GM12892 (cell line): ENCODE results near the gene SLCO2A1.

Experiments
- DNase-seq: peaks from one replicate; pipeline ENCODE4 v3.0.0; 2011; ENCODE audit not compliant: insufficient read length
- FAIRE-seq: peaks from 2 replicates; lab custom pipeline; 2011; peaks lifted over from hg19 to GRCh38; lab: Jason Lieb, UNC
- POLR2A ChIP-seq: IDR thresholded peaks from 2 replicates; pipeline ENCODE4 v1.6.1; 2011; ENCODE audit warnings: low read depth, low read length, control low read depth
- POLR2AphosphoS5 ChIP-seq: IDR thresholded peaks from 2 replicates; pipeline ENCODE4 v1.6.1; 2011; ENCODE audit warnings: low read depth, low read length, control low read depth
- TAF1 ChIP-seq: IDR thresholded peaks from 2 replicates; pipeline ENCODE4 v1.6.1; 2011; ENCODE audit warnings: low read depth, mild to moderate bottlenecking, control low read depth, low read length, borderline replicate concordance

The SLCO2A1 gene

DNA sequence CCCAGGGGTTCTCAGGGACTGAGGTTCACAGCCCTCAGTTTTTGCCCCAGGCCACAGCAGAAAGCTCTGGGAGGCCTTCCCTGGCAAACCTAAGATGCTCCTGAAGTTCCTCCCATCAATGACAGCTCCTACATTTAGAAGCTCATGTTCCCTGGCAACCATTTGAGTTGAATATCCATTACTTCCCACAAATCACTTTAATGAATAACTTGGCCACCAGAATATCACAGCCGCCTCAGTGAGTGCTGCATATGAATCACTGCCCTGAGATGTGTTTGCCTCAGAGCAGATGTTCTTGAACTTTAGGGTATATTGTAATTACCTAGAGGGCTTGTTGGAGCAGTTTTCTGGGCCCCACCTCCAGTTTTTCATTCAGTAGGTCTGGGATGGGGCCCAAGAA lies 27.4 kb downstream of the SLCO2A1 start:
- no peak for DNase-seq

DNA sequence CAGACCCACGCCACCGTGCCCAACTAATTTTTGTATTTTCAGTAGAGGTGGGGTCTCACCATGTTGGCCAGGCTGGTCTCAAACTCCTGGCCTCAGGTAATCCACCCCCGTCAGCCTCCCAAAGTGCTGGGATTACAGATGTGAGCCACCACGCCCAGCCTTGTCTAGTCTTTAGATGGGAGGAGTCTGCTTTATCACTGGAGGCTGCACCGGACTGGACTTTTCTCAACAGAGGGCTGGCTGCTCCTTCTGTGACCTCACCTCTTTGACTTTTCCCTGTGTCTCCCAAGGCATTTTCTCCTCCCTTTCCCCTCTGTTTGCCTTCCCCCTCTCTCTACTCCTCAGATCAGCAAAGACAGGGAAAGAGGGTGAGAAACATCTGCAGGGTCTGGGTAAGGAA lies 28.5 kb downstream of the SLCO2A1 start:
- FAIRE-seq: no peak
- DNase-seq: no peak
- TF ChIP-seq POLR2AphosphoS5 (no peak), TAF1 (no peak)

More for the DNA sequence above, 27.4 kb downstream of the SLCO2A1 start:
- no peak for TF ChIP-seq POLR2A
- no peak for TF ChIP-seq POLR2AphosphoS5
- TF ChIP-seq TAF1: no peak
- FAIRE-seq: no peak

DNA sequence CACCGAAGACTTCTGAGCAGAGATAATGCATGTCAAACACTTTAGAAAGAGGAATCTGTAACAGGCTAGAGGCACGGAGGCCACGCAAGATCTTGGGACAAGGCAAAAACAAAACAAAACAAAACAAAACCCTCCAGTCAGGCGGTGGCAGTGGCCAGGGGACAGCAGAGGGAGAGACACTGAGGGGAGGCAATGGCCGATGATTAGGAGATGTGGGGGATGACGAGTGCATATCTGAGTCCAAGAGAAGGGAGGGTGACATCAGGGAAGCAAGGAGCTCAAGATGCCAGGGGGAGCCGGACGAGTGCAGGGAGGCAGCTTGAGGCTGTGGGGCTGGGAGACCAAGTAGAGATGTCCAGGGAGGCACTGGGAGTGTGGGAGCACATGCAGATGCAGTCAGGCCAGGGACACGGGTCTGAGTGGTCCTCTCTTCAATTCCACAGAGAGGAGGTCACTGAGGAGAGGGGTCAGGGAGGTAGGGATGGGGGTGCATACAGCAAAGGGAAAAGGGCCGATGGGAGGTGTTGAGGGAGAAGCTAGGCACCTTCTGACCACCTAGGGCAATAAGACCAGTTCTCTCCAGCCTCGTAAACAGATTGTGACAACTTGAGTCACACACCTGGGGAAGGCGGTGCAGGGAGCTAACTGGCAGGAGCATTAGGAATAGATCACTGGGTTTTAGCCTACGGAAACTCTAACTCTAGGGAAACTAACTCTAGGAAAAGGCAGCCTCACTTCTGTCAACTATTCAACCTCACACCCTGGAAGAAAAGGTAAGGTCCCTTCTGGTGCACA lies 29.6 kb downstream of the SLCO2A1 start:
- no peak for DNase-seq
- no peak for FAIRE-seq
- TF ChIP-seq TAF1 (no peak), POLR2A (no peak), POLR2AphosphoS5 (no peak)

DNA sequence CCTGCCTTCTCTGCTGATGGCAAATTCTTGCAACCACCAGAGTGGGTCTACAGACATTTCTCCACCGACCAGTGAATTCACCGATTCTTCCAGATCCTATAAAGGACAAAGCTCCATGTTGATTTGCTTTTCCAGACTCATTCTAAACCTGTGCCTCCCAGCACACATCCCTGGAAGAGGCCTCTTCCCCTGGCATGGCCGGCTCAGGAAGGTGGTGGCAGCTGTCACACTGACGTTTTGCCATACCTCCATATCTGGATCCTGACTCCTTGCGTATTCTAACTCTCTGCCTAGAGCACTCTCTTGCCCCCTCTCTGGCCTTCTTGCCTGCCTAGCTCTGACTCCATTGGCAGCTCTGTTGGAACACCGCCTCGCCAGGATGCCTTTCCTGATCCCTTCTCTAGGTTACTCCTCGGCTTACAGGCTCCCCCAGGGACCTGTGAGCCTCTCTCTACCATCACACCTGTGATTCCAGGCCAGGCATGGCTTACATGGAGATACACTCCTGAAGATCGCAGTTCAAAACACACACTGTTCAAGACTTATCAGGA lies 31.0 kb downstream of the SLCO2A1 start:
- TF ChIP-seq POLR2A (no peak), POLR2AphosphoS5 (no peak), TAF1 (no peak)
- DNase-seq (no peak), FAIRE-seq (no peak)

DNA sequence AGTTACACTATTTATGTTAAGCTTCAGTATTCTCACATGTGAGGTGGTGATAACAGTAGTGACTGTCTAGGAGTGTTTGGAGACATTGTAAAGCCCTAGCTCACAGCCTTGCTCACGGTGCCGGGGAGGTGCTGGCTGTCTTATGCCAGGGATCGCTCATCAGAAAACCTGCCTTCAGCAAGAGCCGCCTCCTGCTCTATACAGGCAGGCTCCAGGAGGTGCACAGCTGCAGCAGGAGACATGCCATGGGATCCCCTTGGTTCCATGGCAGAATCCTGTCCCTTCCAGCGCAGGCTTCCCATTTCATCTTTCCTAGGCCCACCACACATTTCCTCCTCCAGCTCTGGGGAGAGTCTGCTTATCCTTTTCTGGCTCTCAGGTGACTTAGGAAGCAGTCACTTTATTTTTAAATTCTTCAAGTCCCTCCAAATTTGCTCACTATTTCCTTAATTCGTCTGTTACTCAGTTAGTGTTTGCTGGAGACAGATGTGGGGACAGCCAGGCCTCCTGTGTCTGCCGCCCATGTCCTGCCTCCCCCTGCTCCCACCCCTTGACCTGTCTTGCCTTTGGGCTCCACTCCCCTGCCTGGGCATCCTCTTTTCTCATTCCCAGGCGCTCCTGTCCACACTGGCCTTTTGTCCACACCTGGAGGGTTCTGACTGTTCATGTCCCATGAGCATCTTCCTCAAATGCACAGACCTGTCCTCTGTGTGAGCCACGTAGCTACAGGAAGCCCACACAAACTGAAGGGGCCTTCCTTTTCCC lies 31.7 kb downstream of the SLCO2A1 start:
- TF ChIP-seq TAF1 (no peak), POLR2AphosphoS5 (no peak), POLR2A (no peak)
- FAIRE-seq: no peak
- no peak for DNase-seq

DNA sequence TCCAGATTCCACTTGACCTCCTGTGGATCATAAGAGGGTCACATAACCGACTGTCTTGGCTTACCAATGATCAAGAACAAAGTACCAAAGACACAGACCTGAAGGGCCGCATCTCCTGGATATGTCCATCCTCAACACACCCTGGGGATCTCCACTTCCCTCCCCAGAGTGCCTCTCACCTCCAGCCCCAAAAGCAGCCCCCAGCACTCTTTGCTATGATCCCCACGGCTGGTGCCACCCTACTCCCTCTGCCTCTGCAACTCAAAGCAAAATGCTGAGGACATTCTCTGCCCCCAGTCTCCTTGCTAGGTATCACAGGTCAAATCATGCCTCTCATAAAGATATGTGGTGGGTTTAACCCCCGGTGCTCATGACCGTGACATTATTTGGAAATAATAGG lies 32.7 kb downstream of the SLCO2A1 start:
- FAIRE-seq: no peak
- no peak for DNase-seq
- no peak for TF ChIP-seq POLR2AphosphoS5
- no peak for TF ChIP-seq TAF1
- TF ChIP-seq POLR2A: no peak

DNA sequence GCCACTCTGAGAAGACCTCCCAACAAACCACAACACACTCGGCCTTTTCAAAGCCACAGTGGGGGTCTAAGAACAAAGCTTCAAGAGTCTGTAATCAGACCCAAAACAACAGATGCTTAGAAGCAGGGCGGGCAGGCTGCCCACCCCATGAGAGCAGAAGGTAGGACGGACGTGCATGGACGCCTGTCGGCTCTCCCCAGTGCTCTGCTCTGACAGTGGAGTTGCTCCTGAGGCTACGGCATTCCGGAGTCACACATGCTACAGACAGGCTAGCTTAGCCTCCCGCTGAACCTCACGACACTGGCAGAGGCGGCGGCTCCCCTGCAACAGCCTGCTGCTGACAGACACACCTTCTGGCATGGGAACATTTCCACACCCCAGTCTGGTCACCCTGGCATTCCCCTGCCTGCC lies 33.5 kb downstream of the SLCO2A1 start:
- FAIRE-seq (no peak), DNase-seq (no peak)
- TF ChIP-seq TAF1: no peak
- no peak for TF ChIP-seq POLR2A
- TF ChIP-seq POLR2AphosphoS5: no peak

DNA sequence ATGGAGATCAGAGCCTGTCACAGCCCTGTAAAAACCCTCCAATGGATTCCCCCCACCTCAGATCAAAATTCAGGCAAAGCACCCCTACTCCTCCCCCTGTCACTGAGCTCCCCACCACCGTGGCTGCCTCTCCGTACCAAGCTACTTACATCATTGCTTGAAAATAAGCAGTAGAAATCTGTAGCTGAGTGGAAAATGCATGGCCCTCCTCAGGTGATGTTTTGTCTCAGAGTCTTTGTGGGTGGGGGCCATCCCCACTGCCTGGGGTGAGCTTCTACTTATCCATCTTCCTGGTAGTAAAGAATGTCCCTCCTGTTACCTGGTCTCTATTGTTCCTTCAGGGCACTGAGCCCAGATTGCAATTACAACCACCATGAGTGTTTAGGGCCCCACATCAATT lies 34.5 kb downstream of the SLCO2A1 start:
- DNase-seq (no peak), FAIRE-seq (no peak)
- TF ChIP-seq POLR2AphosphoS5 (no peak), POLR2A (no peak), TAF1 (no peak)

DNA sequence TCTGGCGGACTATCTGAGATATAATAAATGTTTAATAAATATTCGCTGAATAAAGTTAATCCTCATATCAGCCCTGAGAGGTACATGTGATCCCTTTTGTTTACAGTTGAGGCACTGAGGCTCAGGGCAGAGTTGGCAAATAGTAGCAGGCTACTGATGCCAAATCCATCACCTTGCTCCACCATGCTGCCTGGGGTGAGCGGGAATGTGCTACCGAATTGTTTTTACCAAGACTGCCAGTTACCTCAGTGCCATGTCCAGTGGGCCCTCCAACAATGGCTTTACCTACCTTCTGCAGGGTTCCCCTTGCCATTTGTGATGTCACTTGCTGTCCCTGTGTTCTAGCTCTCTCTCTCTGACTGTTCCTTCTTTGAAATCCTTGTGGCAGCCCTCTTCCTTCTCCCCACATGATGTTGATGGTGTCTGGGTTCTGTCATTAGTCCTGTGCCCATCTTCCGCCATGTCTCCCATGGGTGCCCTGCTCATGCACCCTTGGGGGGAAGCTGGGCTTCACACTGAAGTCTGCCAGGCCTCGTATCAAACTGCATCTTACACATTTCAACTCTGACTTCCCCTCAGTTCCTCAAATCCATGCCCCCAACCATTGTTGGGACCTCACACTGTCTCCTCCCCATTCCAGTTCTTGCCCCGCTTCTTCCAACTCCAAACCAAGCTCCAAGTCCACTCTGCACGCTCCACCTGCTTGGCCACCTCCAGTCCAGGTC lies 35.4 kb downstream of the SLCO2A1 start:
- no peak for TF ChIP-seq POLR2AphosphoS5
- no peak for TF ChIP-seq TAF1
- TF ChIP-seq POLR2A: no peak
- FAIRE-seq (no peak), DNase-seq (no peak)

DNA sequence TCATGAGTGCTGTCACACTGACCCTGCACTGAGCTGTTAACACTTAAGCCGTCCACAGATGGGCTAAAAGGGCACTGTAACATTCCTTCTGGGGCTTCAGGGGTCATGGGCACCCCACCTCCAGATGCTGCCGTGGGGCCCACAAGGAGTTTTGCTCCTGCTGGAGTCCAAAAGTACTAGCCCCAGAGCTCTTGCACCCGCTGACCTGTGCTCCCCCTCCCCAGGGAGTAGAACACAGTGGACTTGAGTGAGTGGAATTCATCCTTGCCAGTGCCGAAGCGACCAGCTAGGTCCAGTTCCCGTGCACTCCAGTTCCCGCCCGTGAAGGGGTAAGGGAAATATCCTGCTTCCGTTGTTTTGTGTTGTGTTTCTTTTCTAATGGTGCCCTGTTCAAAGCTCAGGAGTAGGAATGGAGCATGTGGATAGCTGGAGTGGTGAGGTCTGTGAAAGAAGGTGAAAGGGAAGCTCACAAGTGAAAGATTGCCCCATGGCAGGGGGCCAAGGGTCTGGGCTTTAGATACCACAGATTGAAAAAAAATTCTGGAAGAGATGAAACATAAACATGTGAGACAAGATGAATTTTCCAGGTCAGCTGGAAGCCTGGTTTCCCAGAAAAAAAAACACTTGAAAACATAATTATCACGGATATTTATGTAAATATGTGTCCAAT lies 36.6 kb downstream of the SLCO2A1 start:
- TF ChIP-seq TAF1 (no peak), POLR2A (no peak), POLR2AphosphoS5 (no peak)
- FAIRE-seq (no peak), DNase-seq (no peak)
